IPS DF 4.7 (cell line): ENCODE data around the gene FANCB.

Experiments used
- DNase-seq: peaks from one replicate; pipeline ENCODE4 v3.0.0-alpha.2; 2013; ENCODE audit warnings: low spot score; ENCODE audit errors: extremely low read depth

The FANCB gene

GRCh38 chrX:14872851-14873675 lies at the start of gene FANCB, which contains the start of gene MOSPD2:
TSS of gene FANCB (minus strand) at chrX:14873069. CDS start at chrX:14865510, 7,559 bp downstream.
TSS of gene MOSPD2 (plus strand) at chrX:14873421. CDS start at chrX:14873529, 108 bp downstream.
- peak; percentile 38 for DNase-seq

- no peak for DNase-seq
Observed at GRCh38 chrX:14922437-14922836, 49.6 kb upstream of the FANCB start.

GRCh38 chrX:14920196-14920595 lies 47.3 kb upstream of the FANCB start:
- DNase-seq = no peak

DNA sequence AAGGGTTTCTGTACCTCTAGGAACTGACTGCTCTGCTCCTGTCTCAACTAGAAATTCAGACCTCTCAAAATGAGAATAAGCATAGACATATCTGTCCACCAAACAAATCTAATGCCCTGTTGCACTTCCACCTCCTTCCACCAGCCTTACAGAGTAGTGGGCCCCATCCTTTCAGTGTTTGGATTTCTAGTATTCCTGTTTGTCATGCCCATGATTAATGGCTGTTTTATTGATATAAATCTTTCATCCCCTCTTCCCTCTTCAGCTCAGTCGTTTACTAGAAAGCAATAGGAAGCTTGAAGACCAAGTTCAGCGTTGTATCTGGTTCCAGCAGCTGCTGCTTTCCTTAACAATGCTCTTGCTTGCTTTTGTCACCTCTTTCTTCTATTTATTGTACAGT lies 46.5 kb upstream of the FANCB start:
- DNase-seq = no peak

GRCh38 chrX:14916017-14916674 lies 43.3 kb upstream of the FANCB start:
- DNase-seq = no peak

DNA sequence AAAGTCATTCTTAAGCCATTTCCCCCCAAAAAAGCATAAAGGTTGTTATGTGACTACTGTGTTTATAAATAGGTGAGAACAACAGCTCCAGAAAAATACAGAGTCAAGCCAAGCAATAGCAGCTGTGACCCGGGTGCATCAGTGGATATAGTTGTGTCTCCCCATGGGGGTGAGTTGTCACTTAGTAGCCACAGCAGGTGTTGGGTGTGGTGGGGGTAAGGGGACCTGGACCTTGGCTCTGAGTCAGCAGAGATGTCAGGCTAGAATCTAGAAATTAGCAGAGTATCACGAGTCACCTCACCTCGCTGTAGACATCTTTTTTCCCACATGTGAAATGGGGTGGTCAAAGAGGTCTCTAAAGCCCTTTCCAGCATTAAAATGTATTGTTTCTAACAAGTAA lies 42.7 kb upstream of the FANCB start:
- no peak for DNase-seq

GRCh38 chrX:14913241-14913640 lies 40.4 kb upstream of the FANCB start:
- DNase-seq = no peak

DNA sequence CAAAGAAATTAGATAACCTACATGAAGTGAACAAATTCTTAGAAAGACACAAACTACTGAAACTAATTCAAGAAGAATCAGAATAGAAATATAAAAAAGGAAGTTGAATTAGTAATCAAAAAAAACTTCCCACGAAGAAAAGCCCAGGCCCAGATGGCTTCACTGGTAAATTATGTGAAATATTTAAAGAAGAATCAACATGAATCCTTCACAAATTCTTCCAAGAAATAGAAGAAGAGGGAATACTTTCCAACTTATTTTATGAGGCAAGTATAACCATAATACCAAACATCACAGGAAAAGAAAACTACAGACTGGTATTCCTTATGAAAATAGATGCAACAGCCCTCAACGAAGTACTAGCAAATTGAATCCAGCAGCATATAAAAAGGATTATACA lies 31.0 kb upstream of the FANCB start:
- no peak for DNase-seq

DNA sequence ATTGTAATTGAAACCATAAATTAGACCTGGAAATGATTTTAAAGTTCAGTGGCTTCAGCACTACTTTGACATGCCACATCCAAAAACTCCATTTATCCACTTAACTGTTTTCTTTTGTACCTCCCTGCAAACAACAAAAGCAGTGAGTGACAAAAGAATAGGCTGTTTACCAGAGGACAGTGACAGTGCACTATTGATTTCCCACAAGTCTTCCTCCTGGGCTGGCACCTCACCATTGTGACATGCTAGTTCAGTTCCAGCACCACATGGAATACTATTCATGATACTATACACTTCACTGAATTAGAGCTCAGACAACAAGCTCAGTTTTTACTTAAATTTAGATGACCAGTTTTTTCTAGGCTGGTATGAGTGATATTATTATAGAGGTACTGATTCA lies 29.7 kb upstream of the FANCB start:
- DNase-seq = no peak

- DNase-seq = no peak
Observed at GRCh38 chrX:14899607-14900006, 26.7 kb upstream of the FANCB start.

GRCh38 chrX:14897042-14897441 lies 24.2 kb upstream of the FANCB start:
- no peak for DNase-seq

- no peak for DNase-seq
Observed at GRCh38 chrX:14896273-14896672, 23.4 kb upstream of the FANCB start.

GRCh38 chrX:14886252-14886651 lies 13.4 kb upstream of the FANCB start:
- no peak for DNase-seq

DNA sequence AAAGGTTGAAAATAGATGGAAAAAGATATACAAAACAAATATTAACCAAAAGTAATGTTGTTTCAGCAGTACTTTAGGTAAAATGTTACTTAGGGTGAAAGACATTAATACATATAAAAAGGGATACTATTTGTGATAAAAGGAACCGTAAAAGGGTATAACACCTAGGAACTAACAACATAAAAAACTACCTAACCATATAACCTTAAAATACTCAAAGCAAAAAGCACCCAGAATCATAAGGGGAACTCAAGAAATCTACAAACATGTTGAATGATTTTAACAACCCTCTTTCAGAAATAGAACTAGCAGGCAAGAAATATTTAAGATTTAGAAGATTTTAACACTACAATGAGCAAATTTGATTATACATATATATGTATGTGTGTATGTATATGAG lies 11.8 kb upstream of the FANCB start:
- no peak for DNase-seq

DNA sequence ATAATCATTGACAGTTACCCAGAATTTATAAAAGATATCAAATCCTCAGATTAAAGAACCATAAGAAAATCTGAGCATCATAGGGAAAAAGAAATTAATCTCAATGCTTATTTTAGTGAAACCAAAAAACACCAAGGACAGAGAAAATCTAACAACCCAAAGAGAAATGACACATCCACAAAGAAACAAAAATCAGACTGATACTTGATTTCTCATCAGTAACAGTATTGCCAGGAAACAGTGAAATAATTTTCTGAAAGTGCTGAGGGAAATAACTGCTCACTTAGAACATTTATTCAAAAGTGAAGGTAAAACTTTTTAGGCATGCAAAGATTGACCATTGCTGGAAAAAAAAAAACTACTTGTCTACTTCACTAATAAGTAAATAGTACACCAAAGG lies 11.0 kb upstream of the FANCB start:
- no peak for DNase-seq

DNA sequence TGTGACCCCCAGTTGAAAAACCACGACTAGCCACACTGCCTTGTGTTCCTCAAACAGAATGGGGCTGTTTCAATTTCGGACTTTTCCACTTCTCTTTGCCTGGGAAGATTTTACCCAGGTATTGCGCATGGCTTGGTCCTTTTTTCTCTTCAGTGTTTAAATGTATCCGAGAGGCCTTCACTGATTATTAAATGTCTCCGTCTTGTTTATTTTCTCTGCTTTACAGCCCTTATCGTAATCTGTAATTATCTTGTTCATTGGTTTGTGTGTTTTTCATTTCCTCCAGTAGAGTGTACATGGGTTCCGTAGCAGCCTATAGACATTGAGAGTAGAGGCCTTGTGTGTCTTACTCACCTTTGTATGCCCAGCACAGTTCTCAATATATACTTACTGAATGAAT lies 2.8 kb upstream of the FANCB start:
- DNase-seq = no peak

- DNase-seq = no peak
Observed at GRCh38 chrX:14873676-14874049, 794 bp upstream of the FANCB start.

- no peak for DNase-seq
Observed at GRCh38 chrX:14872355-14872754, 514 bp downstream of the FANCB start.

- DNase-seq = no peak
Observed at GRCh38 chrX:14871767-14872166, 1.1 kb downstream of the FANCB start.

DNA sequence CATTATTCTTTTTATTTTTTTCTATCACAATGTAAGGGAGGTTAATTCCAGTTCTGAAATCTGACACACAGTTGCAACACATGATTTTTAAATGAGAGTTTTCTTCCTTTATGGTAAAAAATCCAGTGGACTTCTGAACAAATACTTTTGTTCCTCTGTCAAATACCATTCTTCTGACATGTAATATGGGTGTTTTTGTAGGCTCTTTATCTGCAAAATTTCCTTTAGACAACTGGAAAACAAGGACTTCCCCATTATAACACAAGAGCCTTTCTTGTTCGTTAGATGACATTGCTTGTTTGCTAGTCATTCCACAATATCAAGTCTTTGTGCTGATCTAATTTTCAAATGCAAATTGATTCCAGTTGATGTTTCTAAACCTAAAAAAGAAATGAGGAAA lies 7.7 kb downstream of the FANCB start:
- DNase-seq = no peak

- DNase-seq = no peak
Observed at GRCh38 chrX:14864631-14865030, 8.2 kb downstream of the FANCB start.

DNA sequence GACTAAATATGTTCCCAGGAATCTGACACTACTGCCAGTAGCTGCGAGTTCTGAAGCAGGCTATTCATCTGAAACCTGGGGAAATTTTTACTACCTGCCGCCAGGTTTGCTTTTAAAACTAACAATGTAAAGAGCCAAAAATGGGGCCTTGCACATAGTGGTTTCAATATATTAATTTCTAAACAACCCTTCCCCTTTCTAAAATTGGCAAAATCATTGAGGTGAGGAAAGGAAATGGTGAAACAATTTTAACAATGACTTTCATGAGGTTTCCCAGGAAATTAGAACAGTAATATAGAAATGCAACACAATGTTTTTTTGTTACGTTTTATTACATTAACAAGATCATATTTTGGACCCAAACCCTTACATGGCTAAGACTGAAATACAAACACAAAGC lies 21.3 kb downstream of the FANCB start:
- DNase-seq = no peak

- no peak for DNase-seq
Observed at GRCh38 chrX:14843666-14844065, 29.2 kb downstream of the FANCB start.
